A549 (cell line): ENCODE measurements around the gene FIGN.

Experiments
- POLR2AphosphoS2 ChIP-seq: conservative IDR thresholded peaks from 2 replicates; pipeline ENCODE4 v1.6.1; 2012; ENCODE audit warnings: low read length, improper control_type of control experiment, inconsistent platforms
- TF ChIP-seq, protein P1 (sequence below): fragments of >200 bp; sonication (Bioruptor Twin); formaldehyde crosslinking; IDR thresholded peaks from 3 replicates; pipeline ENCODE4 v1.5.1; 2016

DNA sequence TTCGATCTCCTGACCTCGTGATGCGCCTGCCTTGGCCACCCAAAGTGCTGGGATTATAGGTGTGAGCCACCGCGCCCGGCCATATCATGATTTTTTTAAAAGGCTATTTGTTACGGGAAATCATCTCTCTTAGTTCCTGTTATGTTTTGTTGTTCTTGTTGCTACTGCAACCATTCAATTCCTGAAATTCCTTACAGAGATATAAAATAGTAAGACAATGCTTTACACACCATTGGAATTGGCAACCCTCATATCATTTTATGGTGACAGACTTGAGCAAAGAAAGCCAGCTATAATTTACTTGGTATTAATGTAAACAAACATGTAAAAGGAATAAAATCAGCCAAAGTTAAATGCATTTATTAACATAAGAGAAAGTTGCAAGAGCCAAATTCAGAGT lies 163.0 kb downstream of the FIGN start:
- TF ChIP-seq, protein P1, sequence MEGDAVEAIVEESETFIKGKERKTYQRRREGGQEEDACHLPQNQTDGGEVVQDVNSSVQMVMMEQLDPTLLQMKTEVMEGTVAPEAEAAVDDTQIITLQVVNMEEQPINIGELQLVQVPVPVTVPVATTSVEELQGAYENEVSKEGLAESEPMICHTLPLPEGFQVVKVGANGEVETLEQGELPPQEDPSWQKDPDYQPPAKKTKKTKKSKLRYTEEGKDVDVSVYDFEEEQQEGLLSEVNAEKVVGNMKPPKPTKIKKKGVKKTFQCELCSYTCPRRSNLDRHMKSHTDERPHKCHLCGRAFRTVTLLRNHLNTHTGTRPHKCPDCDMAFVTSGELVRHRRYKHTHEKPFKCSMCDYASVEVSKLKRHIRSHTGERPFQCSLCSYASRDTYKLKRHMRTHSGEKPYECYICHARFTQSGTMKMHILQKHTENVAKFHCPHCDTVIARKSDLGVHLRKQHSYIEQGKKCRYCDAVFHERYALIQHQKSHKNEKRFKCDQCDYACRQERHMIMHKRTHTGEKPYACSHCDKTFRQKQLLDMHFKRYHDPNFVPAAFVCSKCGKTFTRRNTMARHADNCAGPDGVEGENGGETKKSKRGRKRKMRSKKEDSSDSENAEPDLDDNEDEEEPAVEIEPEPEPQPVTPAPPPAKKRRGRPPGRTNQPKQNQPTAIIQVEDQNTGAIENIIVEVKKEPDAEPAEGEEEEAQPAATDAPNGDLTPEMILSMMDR, result no peak
- TF ChIP-seq POLR2AphosphoS2, result no peak
